SK-N-SH (cell line): ENCODE results near the gene PDE4A. TPM values are rescaled to one million over a fixed set of nuclear protein-coding genes. Genes with fewer than 3 reads are reported as not detected.

Experiments used
- CTCF ChIA-PET: fragments of 300-600, 350-600 bp; formaldehyde crosslinking; extraction: SDS; loops from one replicate; lab custom pipeline; 2021; lab: Yijun Ruan, JAX
- POLR2A ChIA-PET: fragments of 350-600 bp; sonication (Branson Sonifier 250); formaldehyde crosslinking; extraction: SDS; loops from one replicate; lab custom pipeline; 2020; ENCODE audit warnings: antibody characterized with exemption, inconsistent platforms; lab: Yijun Ruan, JAX
- DNase-seq: peaks from one replicate; pipeline ENCODE4 v3.0.0; 2012
- H2AFZ ChIP-seq: fragments of 200-600 bp; sonication (generic); 2 replicates; pipeline ENCODE4 v1.8.1; 2016; ENCODE audit warnings: antibody characterized with exemption, mild to moderate bottlenecking, low read depth
- H3F3A ChIP-seq: fragments of 200-600 bp; sonication (generic); replicated peaks from 2 replicates; pipeline ENCODE3; 2016; ENCODE audit warnings: antibody characterized with exemption, mild to moderate bottlenecking; ENCODE audit not compliant: insufficient read depth
- H3K27ac ChIP-seq, 2 experiments: fragments of 200-500 bp in 1 of 2; fragments of 200-600 bp in 1 of 2; sonication (Bioruptor generic) in 1 of 2; sonication (generic), shearing (Covaris generic) in 1 of 2; 2 replicates each; pipeline versions ENCODE4 v1.5.1 to v1.6.1; 2014 to 2016; ENCODE audit warnings: low read depth in 2 of 2, inconsistent platforms in 1 of 2, low read length in 1 of 2, mild to moderate bottlenecking in 1 of 2, mixed read lengths in 1 of 2
- H3K27me3 ChIP-seq: fragments of 200-600 bp; sonication (generic), shearing (Covaris generic); 2 replicates; pipeline ENCODE4 v1.6.1; 2016; ENCODE audit warnings: mixed run types; ENCODE audit not compliant: insufficient read depth
- H3K36me3 ChIP-seq, 2 experiments: fragments of 200-500 bp in 1 of 2; fragments of 200-600 bp in 1 of 2; sonication (Bioruptor generic) in 1 of 2; sonication (generic) in 1 of 2; replicated peaks in 1 of 2; 2 replicates each; pipeline versions ENCODE3 to v1.5.1; 2014 to 2016; ENCODE audit warnings: low read length in 1 of 2, mild to moderate bottlenecking in 1 of 2; ENCODE audit not compliant: insufficient read depth in 2 of 2, control insufficient read depth in 1 of 2
- H3K4me1 ChIP-seq, 2 experiments: fragments of 200-500 bp in 1 of 2; fragments of 200-600 bp in 1 of 2; sonication (Bioruptor generic) in 1 of 2; sonication (generic), shearing (Covaris generic) in 1 of 2; 2 replicates each; pipeline versions ENCODE4 v1.5.1 to v1.6.1; 2014 to 2016; ENCODE audit warnings: low read depth in 1 of 2, low read length in 1 of 2, mixed run types in 1 of 2; ENCODE audit not compliant: insufficient read depth in 2 of 2, control insufficient read depth in 1 of 2
- H3K4me2 ChIP-seq: fragments of 200-600 bp; sonication (generic), shearing (Covaris generic); 2 replicates; pipeline ENCODE4 v1.6.1; 2017; ENCODE audit warnings: mixed run types
- H3K4me3 ChIP-seq, 2 experiments: fragments of 200-500 bp in 1 of 2; fragments of 200-600 bp in 1 of 2; sonication (Bioruptor generic) in 1 of 2; sonication (generic), shearing (Covaris generic) in 1 of 2; 2 replicates each; pipeline versions ENCODE4 v1.5.1 to v1.8.1; 2014 to 2016; ENCODE audit warnings: low read depth in 2 of 2, inconsistent platforms in 1 of 2, low read length in 1 of 2, mild to moderate bottlenecking in 1 of 2, mixed read lengths in 1 of 2, moderate library complexity in 1 of 2
- H3K79me2 ChIP-seq: fragments of 200-600 bp; sonication (generic); 2 replicates; pipeline ENCODE4 v1.8.1; 2017; ENCODE audit warnings: mild to moderate bottlenecking; ENCODE audit not compliant: insufficient read depth
- H3K9ac ChIP-seq: fragments of 200-600 bp; sonication (generic); 2 replicates; pipeline ENCODE4 v1.6.1; 2017; ENCODE audit warnings: mixed run types
- H3K9me2 ChIP-seq: fragments of 200-600 bp; sonication (generic); 2 replicates; pipeline ENCODE4 v1.6.1; 2017; ENCODE audit warnings: mixed run types
- H3K9me3 ChIP-seq: fragments of 200-600 bp; sonication (generic); 2 replicates; pipeline ENCODE4 v1.6.1; 2017; ENCODE audit warnings: mixed run types, mild to moderate bottlenecking, moderate library complexity
- H4K20me1 ChIP-seq: fragments of 200-600 bp; sonication (generic); 2 replicates; pipeline ENCODE4 v1.6.1; 2017; ENCODE audit warnings: mild to moderate bottlenecking, mixed run types; ENCODE audit not compliant: insufficient read depth
- FOXJ3 ChIP-seq: sonication (generic); formaldehyde crosslinking; IDR thresholded peaks from 2 replicates; pipeline ENCODE4 v1.5.1; 2020; ENCODE audit warnings: mild to moderate bottlenecking, missing genetic modification reagents
- GATA2 ChIP-seq: sonication (generic); formaldehyde crosslinking; IDR thresholded peaks from 2 replicates; pipeline ENCODE4 v1.5.0; 2020; ENCODE audit warnings: mild to moderate bottlenecking, missing genetic modification reagents
- PBX3 ChIP-seq: IDR thresholded peaks from 2 replicates; pipeline ENCODE4; 2012
- RFX5 ChIP-seq: IDR thresholded peaks from 2 replicates; pipeline ENCODE4 v1.6.1; 2012; ENCODE audit warnings: mild to moderate bottlenecking, improper control_type of control experiment, low read length
- TEAD4 ChIP-seq: IDR thresholded peaks from 2 replicates; pipeline ENCODE4 v1.4.0; 2012; ENCODE audit warnings: mild to moderate bottlenecking, borderline replicate concordance; ENCODE audit not compliant: insufficient read depth
- WGBS: methylation state at CpG from one replicate; pipeline ENCODE4 v1.1.6; 2017; ENCODE audit warnings: low lambda C conversion rate; 5-methylcytosine and 5-hydroxymethylcytosine counted together
- polyA plus RNA-seq, 3 experiments: library from polyadenylated mRNA; depleted of rRNA; stranded (reverse); fragments of >200 nt; gene quantifications; 2 replicates each; pipeline ENCODE4 v1.2.3, GENCODE V29; 2012
- TF ChIP-seq, protein P1 (sequence below): IDR thresholded peaks from 2 replicates; pipeline ENCODE4 v1.4.0; 2012; ENCODE audit warnings: low read depth, borderline replicate concordance
- TF ChIP-seq, protein P2 (sequence below): fragments of 200-600 bp; sonication (generic); IDR thresholded peaks from 2 replicates; pipeline ENCODE4 v1.6.1; 2017; ENCODE audit warnings: antibody characterized with exemption, mild to moderate bottlenecking, moderate library complexity

Gene PDE4A
- polyA plus RNA-seq, 1 of the 3 experiments (the other 2 are of a cell fraction): 2.9 TPM

GRCh38 chr19:10491472-10492047 lies 71.2 kb downstream of the PDE4A start:
- Histone ChIP-seq H3K27ac (no peak overlapping the region), H3K36me3 (peaks cover 17 to 40% of the 10 kb centered on the region in 2 experiments)
- WGBS: 97% methylated on average over 26 of the region's 43 CpGs

DNA sequence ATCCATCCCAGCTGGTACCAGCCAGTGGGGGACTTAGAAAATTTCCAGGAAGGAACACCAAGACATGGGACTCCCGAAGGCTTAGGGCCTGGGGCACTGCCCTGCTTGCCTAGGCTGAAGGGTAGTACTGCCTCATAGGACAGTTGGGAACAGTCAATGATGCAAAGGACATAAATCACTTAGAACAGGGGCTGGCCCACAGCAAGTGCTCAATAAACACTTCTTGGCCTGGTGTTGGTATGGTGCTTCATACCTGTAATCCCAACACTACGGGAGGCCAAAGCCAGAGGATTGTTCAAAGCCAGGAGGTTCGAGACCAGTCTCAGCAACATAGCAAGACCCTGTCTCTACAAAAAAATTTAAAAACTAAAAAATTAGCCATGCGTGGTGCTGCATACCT lies 77.0 kb downstream of the PDE4A start:
- Histone ChIP-seq H4K20me1 (peaks cover 10% of the 10 kb centered on the region; the same call in 1 of the 2 replicates), H3K9ac (no peak overlapping the region), H3F3A (peaks cover 2% of the 10 kb centered on the region), H3K4me2 (no peak overlapping the region), H3K4me3 (no peak overlapping the region), H2AFZ (no peak overlapping the region), H3K79me2 (peaks cover 80% of the 10 kb centered on the region), H3K9me3 (no peaks in the 10 kb centered on the region), H3K27me3 (no peaks in the 10 kb centered on the region), H3K36me3 (peaks cover 8 to 28% of the 10 kb centered on the region in 2 experiments), H3K4me1 (peaks cover 3 to 4% of the 10 kb centered on the region in 2 experiments; a peak in 1 of 4 replicates), H3K9me2 (no peaks in the 10 kb centered on the region), H3K27ac (no peak overlapping the region)
- no peak for DNase-seq
- ChIA-PET CTCF (interaction anchor here (0.9 kb wide), 1 partner anchor 14 kb away, joined by 4 read pairs; no protein-coding TSS in a partner anchor), POLR2A (no interaction called here)
- WGBS: 100% methylated on average over 3 of the region's 4 CpGs
- no peak for TF ChIP-seq FOXJ3 (CRISPR knock-in tag)
- no peak for TF ChIP-seq RFX5
- TF ChIP-seq PBX3: no peak
- TF ChIP-seq, protein P1, sequence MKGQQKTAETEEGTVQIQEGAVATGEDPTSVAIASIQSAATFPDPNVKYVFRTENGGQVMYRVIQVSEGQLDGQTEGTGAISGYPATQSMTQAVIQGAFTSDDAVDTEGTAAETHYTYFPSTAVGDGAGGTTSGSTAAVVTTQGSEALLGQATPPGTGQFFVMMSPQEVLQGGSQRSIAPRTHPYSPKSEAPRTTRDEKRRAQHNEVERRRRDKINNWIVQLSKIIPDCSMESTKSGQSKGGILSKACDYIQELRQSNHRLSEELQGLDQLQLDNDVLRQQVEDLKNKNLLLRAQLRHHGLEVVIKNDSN: no peak
- TF ChIP-seq TEAD4: no peak

More at GRCh38 chr19:10491472-10492047, 71.2 kb downstream of the PDE4A start:
- no peak overlapping the region for H3K4me2 ChIP-seq
- H3K9ac ChIP-seq: no peak overlapping the region
- H4K20me1 ChIP-seq: peaks cover 29% of the 10 kb centered on the region
- DNase-seq: no peak
- H3K9me2 ChIP-seq: no peaks in the 10 kb centered on the region
- no peaks in the 10 kb centered on the region for H3K9me3 ChIP-seq
- no peaks in the 10 kb centered on the region for H3K27me3 ChIP-seq
- no peak overlapping the region for H2AFZ ChIP-seq
- H3K4me1 ChIP-seq: no peaks in the 10 kb centered on the region
- H3F3A ChIP-seq: peaks cover 2% of the 10 kb centered on the region
- POLR2A ChIA-PET: no interaction called here
- H3K4me3 ChIP-seq: no peak overlapping the region; a peak in 1 of 4 replicates
- peaks cover 50% of the 10 kb centered on the region; the same call in 1 of the 2 replicates for H3K79me2 ChIP-seq
- TF ChIP-seq GATA2 (no peak), PBX3 (no peak), RFX5 (no peak)
- TF ChIP-seq, protein P2, sequence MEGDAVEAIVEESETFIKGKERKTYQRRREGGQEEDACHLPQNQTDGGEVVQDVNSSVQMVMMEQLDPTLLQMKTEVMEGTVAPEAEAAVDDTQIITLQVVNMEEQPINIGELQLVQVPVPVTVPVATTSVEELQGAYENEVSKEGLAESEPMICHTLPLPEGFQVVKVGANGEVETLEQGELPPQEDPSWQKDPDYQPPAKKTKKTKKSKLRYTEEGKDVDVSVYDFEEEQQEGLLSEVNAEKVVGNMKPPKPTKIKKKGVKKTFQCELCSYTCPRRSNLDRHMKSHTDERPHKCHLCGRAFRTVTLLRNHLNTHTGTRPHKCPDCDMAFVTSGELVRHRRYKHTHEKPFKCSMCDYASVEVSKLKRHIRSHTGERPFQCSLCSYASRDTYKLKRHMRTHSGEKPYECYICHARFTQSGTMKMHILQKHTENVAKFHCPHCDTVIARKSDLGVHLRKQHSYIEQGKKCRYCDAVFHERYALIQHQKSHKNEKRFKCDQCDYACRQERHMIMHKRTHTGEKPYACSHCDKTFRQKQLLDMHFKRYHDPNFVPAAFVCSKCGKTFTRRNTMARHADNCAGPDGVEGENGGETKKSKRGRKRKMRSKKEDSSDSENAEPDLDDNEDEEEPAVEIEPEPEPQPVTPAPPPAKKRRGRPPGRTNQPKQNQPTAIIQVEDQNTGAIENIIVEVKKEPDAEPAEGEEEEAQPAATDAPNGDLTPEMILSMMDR: no peak
- CTCF ChIA-PET: interaction anchor here (0.9 to 3.4 kb wide), 7 partner anchors 8 to 326 kb away, joined by 3 to 9 read pairs (median 3); partner anchors contain the start of gene CDKN2D
